K562 (cell line): Measurements from ENCODE around the gene PKP1. TPM values are rescaled to one million over a fixed set of nuclear protein-coding genes. Genes with fewer than 3 reads are reported as not detected.

Experiments used
- ATAC-seq: fragments of 200-7000 bp; cut with Tn5 transposase; 3 replicates; pipeline ENCODE4 v1.9.1; 2020; ENCODE audit warnings: moderate library complexity
- BruUV-seq: library from RNA; stranded (reverse); fragments of 400-500 nt; replicated peaks from 2 replicates; lab custom pipeline; 2021; lab: Mats Ljungman, UMichigan
- CTCF ChIA-PET: fragments of 300-600 bp; formaldehyde crosslinking; extraction: SDS; loops from one replicate; lab custom pipeline; 2021; ENCODE audit warnings: low intra/inter-chr PET ratio; lab: Yijun Ruan, JAX
- POLR2A ChIA-PET: fragments of 300-600, 350-650 bp; sonication (Branson Sonifier 250); formaldehyde crosslinking; extraction: SDS; loops from one replicate; lab custom pipeline; 2021; ENCODE audit warnings: antibody characterized with exemption, inconsistent platforms; lab: Yijun Ruan, JAX
- DNase-seq, 4 experiments: peaks; one replicate each; pipeline versions ENCODE4 v3.0.0 to v3.0.0-alpha.2; 2011 to 2018; ENCODE audit warnings: low spot score in 3 of 4, mixed read lengths in 3 of 4; ENCODE audit errors: extremely low read depth in 1 of 4
- FAIRE-seq: peaks from 2 replicates; lab custom pipeline; 2011; peaks lifted over from hg19 to GRCh38; lab: Jason Lieb, UNC
- H2AFZ ChIP-seq: 2 replicates; pipeline ENCODE4 v1.6.0; 2011; ENCODE audit warnings: low read depth, low read length, control low read depth, inconsistent platforms
- H3K27ac ChIP-seq: fragments of 200-600 bp; 3 replicates; pipeline ENCODE4 v1.8.0; 2011; ENCODE audit warnings: low read depth, mild to moderate bottlenecking, control low read depth, inconsistent platforms, low read length, moderate library complexity, mixed read lengths; ENCODE audit errors: extremely low read depth
- H3K27me3 ChIP-seq, 2 experiments: fragments of 300-600 bp in 1 of 2; 2 replicates in 1 of 2; 3 replicates in 1 of 2; pipeline versions ENCODE4 v1.6.0 to v1.8.0; 2011; ENCODE audit warnings: inconsistent platforms in 2 of 2, low read length in 2 of 2, mild to moderate bottlenecking in 1 of 2, mixed read lengths in 1 of 2, moderate library complexity in 1 of 2; ENCODE audit not compliant: control insufficient read depth in 2 of 2, insufficient read depth in 2 of 2
- H3K36me3 ChIP-seq: fragments of 300-600 bp; 3 replicates; pipeline ENCODE4 v1.8.0; 2011; ENCODE audit warnings: mild to moderate bottlenecking, low read length, inconsistent platforms; ENCODE audit not compliant: control insufficient read depth, insufficient read depth
- H3K4me1 ChIP-seq, 2 experiments: fragments of 200-600 bp in 1 of 2; replicated peaks in 1 of 2; 2 replicates in 1 of 2; 3 replicates in 1 of 2; pipeline versions ENCODE4 v1.5.1 to v1.8.0; 2011; ENCODE audit warnings: inconsistent platforms in 2 of 2, low read length in 2 of 2, mild to moderate bottlenecking in 1 of 2, mixed read lengths in 1 of 2, moderate library complexity in 1 of 2; ENCODE audit not compliant: control insufficient read depth in 2 of 2, insufficient read depth in 2 of 2
- H3K4me2 ChIP-seq: 2 replicates; pipeline ENCODE4 v1.6.1; 2011; ENCODE audit warnings: low read length, control low read depth, inconsistent platforms, mixed read lengths; ENCODE audit not compliant: insufficient read depth
- H3K4me3 ChIP-seq: fragments of 200-600 bp; sonication (generic), shearing (Covaris generic); 2 replicates; pipeline ENCODE4 v1.5.1; 2016; ENCODE audit warnings: control low read depth, inconsistent platforms
- H3K79me2 ChIP-seq: fragments of 200-600 bp; 3 replicates; pipeline ENCODE4 v1.8.0; 2011; ENCODE audit warnings: low read length, inconsistent platforms; ENCODE audit not compliant: control insufficient read depth, insufficient read depth
- H3K9ac ChIP-seq, 2 experiments: 2 replicates each; pipeline versions ENCODE4 v1.6.0 to v1.6.1; 2011; ENCODE audit warnings: low read depth in 2 of 2, low read length in 2 of 2, control low read depth in 1 of 2, inconsistent platforms in 1 of 2, mild to moderate bottlenecking in 1 of 2, mixed read lengths in 1 of 2; ENCODE audit not compliant: insufficient read depth in 1 of 2
- H3K9me1 ChIP-seq: one replicate; pipeline ENCODE4 v1.6.0; 2011; ENCODE audit warnings: inconsistent platforms, mild to moderate bottlenecking, low read length, moderate library complexity; ENCODE audit not compliant: control insufficient read depth, insufficient read depth
- H3K9me3 ChIP-seq: replicated peaks from 2 replicates; pipeline ENCODE4 v1.5.1; 2011; ENCODE audit warnings: low read depth, low read length, inconsistent platforms; ENCODE audit not compliant: control insufficient read depth, insufficient read depth
- H4K20me1 ChIP-seq: replicated peaks from 2 replicates; pipeline ENCODE4 v1.6.1; 2011; ENCODE audit warnings: low read length, inconsistent platforms, mixed read lengths; ENCODE audit not compliant: control insufficient read depth, insufficient read depth
- ADNP ChIP-seq: fragments of 200-800 bp; sonication (Bioruptor generic); IDR thresholded peaks from 2 replicates; pipeline ENCODE4 v1.6.1; 2016; ENCODE audit warnings: missing genetic modification characterization, missing compliant biosample characterization
- BCOR ChIP-seq: fragments of 450-650 bp; IDR thresholded peaks from 2 replicates; pipeline ENCODE4 v1.6.1; 2016
- CEBPG ChIP-seq, 3 experiments: fragments of 200-800 bp in 1 of 3; sonication (Bioruptor generic) in 1 of 3; sonication (generic) in 1 of 3; formaldehyde crosslinking in 1 of 3; IDR thresholded peaks in 2 of 3; conservative IDR thresholded peaks in 1 of 3; 2 replicates each; pipeline versions ENCODE4 v1.6.1 to v1.8.0; 2016 to 2022; ENCODE audit warnings: missing compliant biosample characterization in 2 of 3, missing genetic modification characterization in 2 of 3, mild to moderate bottlenecking in 1 of 3, missing genetic modification reagents in 1 of 3
- CHD1 ChIP-seq: fragments of 200-600 bp; sonication (generic); IDR thresholded peaks from one replicate; pipeline ENCODE4 v1.6.1; 2012; ENCODE audit warnings: mild to moderate bottlenecking, moderate library complexity, low read length, inconsistent platforms
- KAT7 ChIP-seq: sonication (generic); formaldehyde crosslinking; IDR thresholded peaks from 2 replicates; pipeline ENCODE4 v1.8.0; 2022; ENCODE audit warnings: missing genetic modification reagents, mild to moderate bottlenecking, borderline replicate concordance
- KLF10 ChIP-seq: fragments of 250-450 bp; sonication (Bioruptor Pico); IDR thresholded peaks from 2 replicates; pipeline ENCODE4 v1.6.1; 2021; ENCODE audit warnings: matching md5 sums
- NFATC3 ChIP-seq: fragments of 450-650 bp; IDR thresholded peaks from 2 replicates; pipeline ENCODE4 v1.6.1; 2017; ENCODE audit warnings: mild to moderate bottlenecking
- NFE2 ChIP-seq: IDR thresholded peaks from 2 replicates; pipeline ENCODE4 v1.6.1; 2014; ENCODE audit warnings: antibody characterized with exemption, low read depth
- PCBP2 ChIP-seq: fragments of 200-400 bp; formaldehyde crosslinking; IDR thresholded peaks from 2 replicates; pipeline ENCODE4 v1.6.1; 2018; ENCODE audit warnings: low read length, low read depth, mild to moderate bottlenecking, moderate library complexity; ENCODE audit not compliant: poor library complexity, severe bottlenecking
- POLR2G ChIP-seq: fragments of 200-400 bp; formaldehyde crosslinking; IDR thresholded peaks from 2 replicates; pipeline ENCODE4 v1.6.1; 2017; ENCODE audit warnings: low read depth, mild to moderate bottlenecking, antibody characterized with exemption, low read length, moderate library complexity
- PTBP1 ChIP-seq: fragments of 200-400 bp; formaldehyde crosslinking; IDR thresholded peaks from 2 replicates; pipeline ENCODE4 v1.6.1; 2017; ENCODE audit warnings: low read depth, low read length
- SIX5 ChIP-seq, 2 experiments: IDR thresholded peaks; 2 replicates each; pipeline ENCODE4 v1.6.1; 2011; ENCODE audit warnings: low read length in 2 of 2, borderline replicate concordance in 1 of 2, low read depth in 1 of 2, mild to moderate bottlenecking in 1 of 2, moderate library complexity in 1 of 2; ENCODE audit not compliant: insufficient read depth in 1 of 2
- SMC3 ChIP-seq: conservative IDR thresholded peaks from 2 replicates; pipeline ENCODE4 v1.6.1; 2011; ENCODE audit warnings: low read depth, low read length, improper control_type of control experiment; ENCODE audit not compliant: insufficient read depth
- TAF15 ChIP-seq: fragments of 200-400 bp; formaldehyde crosslinking; IDR thresholded peaks from 2 replicates; pipeline ENCODE4 v1.6.1; 2017; ENCODE audit warnings: mild to moderate bottlenecking, low read depth, low read length, moderate library complexity
- TCF7 ChIP-seq: sonication (generic); IDR thresholded peaks from 2 replicates; pipeline ENCODE4 v1.6.1; 2016; ENCODE audit warnings: antibody characterized with exemption, borderline replicate concordance
- THRAP3 ChIP-seq: fragments of 450-650 bp; IDR thresholded peaks from 2 replicates; pipeline ENCODE4 v1.6.1; 2016; ENCODE audit warnings: mild to moderate bottlenecking, inconsistent platforms, borderline replicate concordance
- ZKSCAN3 ChIP-seq: fragments of 250-450 bp; sonication (Bioruptor Pico); IDR thresholded peaks from 2 replicates; pipeline ENCODE4 v1.4.0; 2020
- ZNF57 ChIP-seq: fragments of 450-650 bp; formaldehyde crosslinking; IDR thresholded peaks from 2 replicates; pipeline ENCODE4 v1.4.0; 2020; ENCODE audit warnings: mild to moderate bottlenecking, moderate library complexity
- ZNF583 ChIP-seq: fragments of 250-450 bp; sonication (Bioruptor Pico); IDR thresholded peaks from 2 replicates; pipeline ENCODE4 v1.4.0; 2020
- ZNF76 ChIP-seq: fragments of 250-450 bp; sonication (Bioruptor Pico); IDR thresholded peaks from 2 replicates; pipeline ENCODE4 v1.4.0; 2020; ENCODE audit warnings: mild to moderate bottlenecking, moderate library complexity, borderline replicate concordance
- whole genome bisulfite sequencing: fragments of 100-300 bp; shearing (Covaris generic); methylation state at CpG from one replicate; pipeline ENCODE4 v1.1.6; 2016; ENCODE audit warnings: low coverage, mixed read lengths; ENCODE audit not compliant: insufficient coverage; ENCODE audit errors: missing lambda C conversion rate; 5-methylcytosine and 5-hydroxymethylcytosine counted together
- in situ Hi-C: fragments of 300-500 bp; cut with MboI; formaldehyde crosslinking; loops from 4 replicates; pipeline ENCODE4 v1.15.0; 2018; ENCODE audit warnings: inconsistent platforms, mixed read lengths
- intact Hi-C: fragments of 100-400 bp; cut with micrococcal nuclease; formaldehyde crosslinking; loops from 2 replicates; pipeline ENCODE4 v1.14.2; 2022
- polyA plus RNA-seq, 8 experiments: library from polyadenylated mRNA; depleted of rRNA in 4 of 8; stranded (reverse) in 5 of 8; unstranded in 3 of 8; fragments of >200 nt; fragmentation: Nextera tagmentation in 2 of 8; fragmentation: Illumina TruSeq in 1 of 8; extraction: Ambion mirVana in 2 of 8; extraction: Trizol in 1 of 8; gene quantifications; 2 replicates each; pipeline versions ENCODE4 v1.2.1 to v1.2.3, GENCODE V29; 2011 to 2014; ENCODE audit warnings: inconsistent platforms in 1 of 8, missing spikeins in 1 of 8
- total RNA-seq, 7 experiments: library from RNA; depleted of rRNA in 6 of 7; stranded (reverse); fragments of >200 nt in 6 of 7; fragmentation: Illumina TruSeq in 2 of 7; extraction: Trizol in 2 of 7; gene quantifications; 2 replicates each; pipeline versions ENCODE4 v1.2.1 to v1.2.3, GENCODE V29; 2011 to 2021; ENCODE audit warnings: low replicate concordance in 1 of 7
- TF ChIP-seq, protein P1 (sequence below): fragments of 250-450 bp; sonication (Bioruptor Pico); IDR thresholded peaks from 2 replicates; pipeline ENCODE4 v1.9.0; 2021; ENCODE audit warnings: mild to moderate bottlenecking, inconsistent platforms

PKP1 gene
- total and polyA plus RNA-seq, 9 of the 15 experiments (the other 6 are each of a cell fraction or from before 2014, with no cell fraction given) = not detected

DNA sequence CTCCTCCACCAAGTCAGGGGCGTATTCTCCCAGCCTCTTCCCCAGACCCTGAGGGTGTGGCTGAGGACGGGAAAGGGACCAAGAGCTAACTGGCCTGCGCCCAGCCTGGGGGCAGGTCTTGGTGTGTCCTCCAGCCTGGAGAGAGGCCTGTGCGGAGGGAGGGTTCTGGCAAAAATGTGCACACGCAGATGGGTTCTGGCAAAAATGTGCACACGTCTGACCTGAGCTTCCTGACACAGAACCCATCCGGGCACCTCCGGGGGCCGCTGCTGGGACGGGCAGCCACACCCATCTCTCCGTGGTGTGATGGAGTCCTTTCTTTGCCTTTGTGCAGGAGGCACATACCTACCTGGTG, 23.1 kb upstream of the PKP1 start (continued):
- TF ChIP-seq CEBPG (CRISPR knock-in tag; IDR thresholded peaks at IDR 0.05) = no peak
- TF ChIP-seq CEBPG (tag; conservative IDR thresholded peaks at IDR 0.05 in 1 of 2, IDR thresholded peaks at IDR 0.05 in 1 of 2) = no peak
- TF ChIP-seq KAT7 (CRISPR knock-in tag) = no peak

DNA sequence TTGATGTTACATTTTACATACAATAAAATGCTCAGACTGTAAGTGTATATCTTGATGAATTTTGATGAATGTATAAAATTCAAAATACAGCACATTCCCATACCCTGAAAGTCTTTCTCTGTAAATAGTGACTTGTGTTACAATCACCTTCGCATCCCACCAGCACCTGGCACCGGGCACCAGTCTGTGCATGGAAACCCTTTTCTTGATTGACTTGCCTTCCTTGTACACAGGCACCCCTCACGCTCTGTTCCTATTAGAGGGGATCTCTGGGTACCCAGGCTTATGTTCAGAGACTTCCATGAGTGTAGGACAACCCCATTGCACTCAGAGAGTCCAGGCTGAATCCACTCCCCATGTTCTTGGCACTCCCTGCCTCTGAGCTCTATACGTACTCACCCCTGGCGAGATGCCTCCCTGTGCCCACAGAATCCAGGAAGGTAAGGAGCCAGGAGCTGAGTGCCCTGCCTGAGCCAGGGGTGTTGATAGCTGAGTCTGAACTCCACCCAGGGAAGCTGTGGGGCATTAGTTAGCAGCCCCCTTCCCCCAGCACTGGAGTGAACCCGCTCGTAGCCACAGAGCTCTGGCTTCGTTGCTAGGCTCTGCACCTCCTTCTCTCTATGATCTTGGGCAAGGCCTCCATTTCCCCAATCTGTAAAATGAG, 22.5 kb upstream of the PKP1 start:
- no peak for DNase-seq
- H2AFZ ChIP-seq = no peak overlapping the region
- intact Hi-C loops = no loop called here
- in situ Hi-C loops = no loop called here
- peaks cover 6 to 54% of the 10 kb centered on the region in 2 experiments; a peak in 4 of 5 replicates for H3K27me3 ChIP-seq
- H3K9ac ChIP-seq = no peak overlapping the region
- POLR2A ChIA-PET = interaction anchor here (0.5 to 1.0 kb wide), 5 partner anchors 9 to 119 kb away, joined by 3 read pairs; no protein-coding TSS in a partner anchor
- H3K4me1 ChIP-seq = peaks cover 0 to 11% of the 10 kb centered on the region in 2 experiments; a peak in 2 of 5 replicates
- no peak for TF ChIP-seq SMC3
- no peak for TF ChIP-seq POLR2G
- TF ChIP-seq PCBP2 = no peak
- no peak for TF ChIP-seq BCOR
- TF ChIP-seq ZNF583 (CRISPR knock-in tag) = no peak
- TF ChIP-seq, protein P1, sequence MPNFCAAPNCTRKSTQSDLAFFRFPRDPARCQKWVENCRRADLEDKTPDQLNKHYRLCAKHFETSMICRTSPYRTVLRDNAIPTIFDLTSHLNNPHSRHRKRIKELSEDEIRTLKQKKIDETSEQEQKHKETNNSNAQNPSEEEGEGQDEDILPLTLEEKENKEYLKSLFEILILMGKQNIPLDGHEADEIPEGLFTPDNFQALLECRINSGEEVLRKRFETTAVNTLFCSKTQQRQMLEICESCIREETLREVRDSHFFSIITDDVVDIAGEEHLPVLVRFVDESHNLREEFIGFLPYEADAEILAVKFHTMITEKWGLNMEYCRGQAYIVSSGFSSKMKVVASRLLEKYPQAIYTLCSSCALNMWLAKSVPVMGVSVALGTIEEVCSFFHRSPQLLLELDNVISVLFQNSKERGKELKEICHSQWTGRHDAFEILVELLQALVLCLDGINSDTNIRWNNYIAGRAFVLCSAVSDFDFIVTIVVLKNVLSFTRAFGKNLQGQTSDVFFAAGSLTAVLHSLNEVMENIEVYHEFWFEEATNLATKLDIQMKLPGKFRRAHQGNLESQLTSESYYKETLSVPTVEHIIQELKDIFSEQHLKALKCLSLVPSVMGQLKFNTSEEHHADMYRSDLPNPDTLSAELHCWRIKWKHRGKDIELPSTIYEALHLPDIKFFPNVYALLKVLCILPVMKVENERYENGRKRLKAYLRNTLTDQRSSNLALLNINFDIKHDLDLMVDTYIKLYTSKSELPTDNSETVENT (CRISPR knock-in tag) = no peak
- TF ChIP-seq TCF7 = no peak
- no peak for TF ChIP-seq NFE2
- no peak for TF ChIP-seq ZNF76 (CRISPR knock-in tag)
- no peak for TF ChIP-seq PTBP1
- TF ChIP-seq ZNF57 (CRISPR knock-in tag) = no peak
- TF ChIP-seq KLF10 = no peak
- TF ChIP-seq NFATC3 = no peak
- no peak for TF ChIP-seq TAF15
- TF ChIP-seq THRAP3 = no peak
- no peak for TF ChIP-seq SIX5 (IDR thresholded peaks at IDR 0.05; ENCODE audit: borderline replicate concordance in 1 of 2, insufficient read depth in 1 of 2, low read depth in 1 of 2, low read length in 2 of 2)
- TF ChIP-seq ZKSCAN3 (CRISPR knock-in tag) = no peak
- no peak for TF ChIP-seq CHD1
- TF ChIP-seq ADNP (tag) = no peak
- ATAC-seq = no peak
- no peaks in the 10 kb centered on the region for H3K9me3 ChIP-seq
- no peak overlapping the region for H3K4me3 ChIP-seq
- peaks cover 9% of the 10 kb centered on the region for H3K9me1 ChIP-seq
- CTCF ChIA-PET = no interaction called here
- no peak overlapping the region for H3K4me2 ChIP-seq
- 1% methylated on average over 8 of the region's 8 CpGs for WGBS
- no peak for FAIRE-seq
- no peaks in the 10 kb centered on the region for H3K79me2 ChIP-seq
- no peak overlapping the region for H3K27ac ChIP-seq
- H3K36me3 ChIP-seq = no peaks in the 10 kb centered on the region
- H4K20me1 ChIP-seq = no peaks in the 10 kb centered on the region
- no TSS peak for BruUV-seq
